B cell (primary cell): ENCODE measurements around the gene KCNMB2.

Source experiments
- EZH2 ChIP-seq: IDR thresholded peaks from 2 replicates; pipeline ENCODE4 v1.6.1; 2012; ENCODE audit warnings: borderline replicate concordance, low read depth, mild to moderate bottlenecking, moderate library complexity, low read length; ENCODE audit not compliant: insufficient read depth, poor library complexity, severe bottlenecking
- TF ChIP-seq, protein P1 (sequence below): fragments of 200-600 bp; IDR thresholded peaks from one replicate; pipeline ENCODE4 v1.8.0; 2022; ENCODE audit warnings: antibody characterized with exemption, mild to moderate bottlenecking

DNA sequence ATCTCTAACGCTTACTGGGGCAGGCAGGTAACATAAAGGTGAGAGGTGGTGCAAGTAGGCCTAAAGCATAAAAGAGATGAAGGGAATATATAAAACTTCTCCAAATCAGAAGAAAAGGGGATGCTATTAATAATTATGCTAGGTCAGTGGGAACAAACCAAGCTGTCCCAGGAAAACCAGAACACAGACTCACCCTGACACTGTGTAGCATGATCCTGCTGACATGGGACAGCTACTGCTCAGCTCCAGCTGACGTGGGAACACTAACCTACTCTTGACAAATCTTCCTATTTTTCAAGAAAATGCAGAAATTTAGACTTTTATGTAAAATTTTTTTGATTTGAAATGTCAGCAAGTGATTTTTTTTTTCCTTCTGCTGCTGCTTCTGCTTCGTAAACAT, 203.5 kb downstream of the KCNMB2 start:
- TF ChIP-seq, protein P1, sequence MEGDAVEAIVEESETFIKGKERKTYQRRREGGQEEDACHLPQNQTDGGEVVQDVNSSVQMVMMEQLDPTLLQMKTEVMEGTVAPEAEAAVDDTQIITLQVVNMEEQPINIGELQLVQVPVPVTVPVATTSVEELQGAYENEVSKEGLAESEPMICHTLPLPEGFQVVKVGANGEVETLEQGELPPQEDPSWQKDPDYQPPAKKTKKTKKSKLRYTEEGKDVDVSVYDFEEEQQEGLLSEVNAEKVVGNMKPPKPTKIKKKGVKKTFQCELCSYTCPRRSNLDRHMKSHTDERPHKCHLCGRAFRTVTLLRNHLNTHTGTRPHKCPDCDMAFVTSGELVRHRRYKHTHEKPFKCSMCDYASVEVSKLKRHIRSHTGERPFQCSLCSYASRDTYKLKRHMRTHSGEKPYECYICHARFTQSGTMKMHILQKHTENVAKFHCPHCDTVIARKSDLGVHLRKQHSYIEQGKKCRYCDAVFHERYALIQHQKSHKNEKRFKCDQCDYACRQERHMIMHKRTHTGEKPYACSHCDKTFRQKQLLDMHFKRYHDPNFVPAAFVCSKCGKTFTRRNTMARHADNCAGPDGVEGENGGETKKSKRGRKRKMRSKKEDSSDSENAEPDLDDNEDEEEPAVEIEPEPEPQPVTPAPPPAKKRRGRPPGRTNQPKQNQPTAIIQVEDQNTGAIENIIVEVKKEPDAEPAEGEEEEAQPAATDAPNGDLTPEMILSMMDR = no peak
- TF ChIP-seq EZH2 = no peak
